H9 (cell line): ENCODE measurements around the gene CDK11A. TPM values are rescaled to one million over a fixed set of nuclear protein-coding genes. Genes with fewer than 3 reads are reported as not detected.

ENCODE experiments used
- DNase-seq: peaks from one replicate; pipeline ENCODE4 v3.0.0-alpha.2; 2017
- H2AFZ ChIP-seq: one replicate; pipeline ENCODE4 v1.6.1; 2013; ENCODE audit warnings: mild to moderate bottlenecking, low read length, control low read depth, moderate library complexity
- H2AK5ac ChIP-seq: 2 replicates; pipeline ENCODE4 v1.6.1; 2013; ENCODE audit warnings: low read length, control low read depth, mixed read lengths; ENCODE audit not compliant: insufficient read length
- H2BK120ac ChIP-seq: one replicate; pipeline ENCODE4 v1.6.1; 2013; ENCODE audit warnings: low read depth, mild to moderate bottlenecking, low read length, control low read depth, inconsistent platforms; ENCODE audit not compliant: poor library complexity, severe bottlenecking
- H2BK12ac ChIP-seq: 2 replicates; pipeline ENCODE4 v1.6.1; 2013; ENCODE audit warnings: low read length, control low read depth, mixed read lengths, low read depth; ENCODE audit not compliant: insufficient read length
- H2BK15ac ChIP-seq: 2 replicates; pipeline ENCODE4 v1.6.1; 2013; ENCODE audit warnings: low read depth, low read length, control low read depth
- H2BK20ac ChIP-seq: one replicate; pipeline ENCODE4 v1.6.1; 2013; ENCODE audit warnings: low read depth, mild to moderate bottlenecking, low read length, control low read depth, inconsistent platforms; ENCODE audit not compliant: poor library complexity, severe bottlenecking
- H2BK5ac ChIP-seq: 2 replicates; pipeline ENCODE4 v1.6.1; 2013; ENCODE audit warnings: low read length, control low read depth, mixed read lengths; ENCODE audit not compliant: insufficient read length
- H3K14ac ChIP-seq: 2 replicates; pipeline ENCODE4 v1.6.1; 2013; ENCODE audit warnings: low read length, control low read depth; ENCODE audit not compliant: insufficient read depth
- H3K18ac ChIP-seq: 2 replicates; pipeline ENCODE4 v1.6.1; 2013; ENCODE audit warnings: low read depth, mild to moderate bottlenecking, mixed read lengths, low read length, control low read depth; ENCODE audit not compliant: insufficient read length
- H3K23ac ChIP-seq: 2 replicates; pipeline ENCODE4 v1.6.1; 2013; ENCODE audit warnings: low read length, control low read depth, mixed read lengths, low read depth; ENCODE audit not compliant: insufficient read length
- H3K23me2 ChIP-seq: 2 replicates; pipeline ENCODE4 v1.6.1; 2013; ENCODE audit warnings: low read depth, mild to moderate bottlenecking, mixed read lengths, low read length, control low read depth; ENCODE audit not compliant: insufficient read length, poor library complexity, severe bottlenecking
- H3K27ac ChIP-seq: 2 replicates; pipeline ENCODE4 v1.5.1; 2013; ENCODE audit warnings: low read length, control low read depth, mixed read lengths, low read depth; ENCODE audit not compliant: insufficient read length
- H3K27me3 ChIP-seq: 2 replicates; pipeline ENCODE4 v1.6.1; 2013; ENCODE audit warnings: low read length, control low read depth, inconsistent platforms; ENCODE audit not compliant: insufficient read depth
- H3K4ac ChIP-seq: 2 replicates; pipeline ENCODE4 v1.6.1; 2013; ENCODE audit warnings: low read depth, mild to moderate bottlenecking, control low read depth, inconsistent platforms, low read length, moderate library complexity
- H3K4me1 ChIP-seq: 2 replicates; pipeline ENCODE4 v1.6.1; 2013; ENCODE audit warnings: low read length, control low read depth, inconsistent platforms; ENCODE audit not compliant: insufficient read depth
- H3K4me2 ChIP-seq: 2 replicates; pipeline ENCODE4 v1.6.1; 2013; ENCODE audit warnings: low read length, control low read depth, mixed read lengths; ENCODE audit not compliant: insufficient read length, insufficient read depth
- H3K56ac ChIP-seq: 2 replicates; pipeline ENCODE4 v1.6.1; 2013; ENCODE audit warnings: low read depth, mild to moderate bottlenecking, mixed read lengths, low read length, control low read depth; ENCODE audit not compliant: insufficient read length
- H3K79me1 ChIP-seq: 2 replicates; pipeline ENCODE4 v1.6.1; 2013; ENCODE audit warnings: low read depth, mild to moderate bottlenecking, moderate library complexity, low read length, control low read depth, inconsistent platforms; ENCODE audit not compliant: insufficient read depth, poor library complexity, severe bottlenecking
- H3K79me2 ChIP-seq: 2 replicates; pipeline ENCODE4 v1.6.1; 2013; ENCODE audit warnings: low read length, control low read depth, inconsistent platforms; ENCODE audit not compliant: insufficient read depth
- H3K9ac ChIP-seq: 2 replicates; pipeline ENCODE4 v1.6.1; 2013; ENCODE audit warnings: low read length, control low read depth, mixed read lengths; ENCODE audit not compliant: insufficient read length; ENCODE audit errors: extremely low read depth
- H3K9me3 ChIP-seq: one replicate; pipeline ENCODE4 v1.6.1; 2013; ENCODE audit warnings: low read depth, low read length, inconsistent platforms; ENCODE audit not compliant: control insufficient read depth
- H3T11ph ChIP-seq: one replicate; pipeline ENCODE4 v1.6.1; 2013; ENCODE audit warnings: mild to moderate bottlenecking, low read length, control low read depth, inconsistent platforms
- H4K20me1 ChIP-seq: one replicate; pipeline ENCODE4 v1.6.1; 2013; ENCODE audit not compliant: control insufficient read depth, insufficient read length, insufficient read depth
- H4K5ac ChIP-seq: 2 replicates; pipeline ENCODE4 v1.6.1; 2013; ENCODE audit warnings: low read depth, mild to moderate bottlenecking, mixed read lengths, low read length, control low read depth; ENCODE audit not compliant: insufficient read length
- H4K8ac ChIP-seq: replicated peaks from 2 replicates; pipeline ENCODE4 v1.6.1; 2013; ENCODE audit warnings: low read length, control low read depth, mixed read lengths, low read depth; ENCODE audit not compliant: insufficient read length
- H4K91ac ChIP-seq: 2 replicates; pipeline ENCODE4 v1.6.1; 2013; ENCODE audit warnings: low read depth, mild to moderate bottlenecking, moderate library complexity, mixed read lengths, low read length, control low read depth; ENCODE audit not compliant: insufficient read length
- H3K27ac Mint-ChIP-seq, 3 experiments: 2 replicates in 2 of 3; 3 replicates in 1 of 3; pipeline ENCODE4 v1.8.0; 2020 to 2021; ENCODE audit warnings: mixed read lengths in 3 of 3, mild to moderate bottlenecking in 1 of 3, moderate library complexity in 1 of 3
- H3K27me3 Mint-ChIP-seq: 2 replicates; pipeline ENCODE4 v1.8.0; 2021; ENCODE audit warnings: low read depth, mild to moderate bottlenecking, moderate library complexity, mixed read lengths
- H3K36me3 Mint-ChIP-seq, 3 experiments: 2 replicates in 2 of 3; 3 replicates in 1 of 3; pipeline ENCODE4 v1.8.0; 2020 to 2021; ENCODE audit warnings: low read depth in 3 of 3, mixed read lengths in 3 of 3; ENCODE audit not compliant: insufficient read depth in 1 of 3
- H3K4me1 Mint-ChIP-seq, 2 experiments: 2 replicates each; pipeline ENCODE4 v1.8.0; 2020; ENCODE audit warnings: mixed read lengths in 2 of 2
- H3K4me3 Mint-ChIP-seq, 2 experiments: 2 replicates in 1 of 2; 3 replicates in 1 of 2; pipeline ENCODE4 v1.8.0; 2020 to 2021; ENCODE audit warnings: mild to moderate bottlenecking in 2 of 2, mixed read lengths in 2 of 2, moderate library complexity in 1 of 2
- H3K9me3 Mint-ChIP-seq, 2 experiments: 2 replicates in 1 of 2; 3 replicates in 1 of 2; pipeline ENCODE4 v1.8.0; 2020; ENCODE audit warnings: mild to moderate bottlenecking in 2 of 2, mixed read lengths in 2 of 2, moderate library complexity in 1 of 2
- CTCF ChIP-seq: fragments of 200-600 bp; sonication (generic); conservative IDR thresholded peaks from 3 replicates; pipeline ENCODE4 v1.8.0; 2021; ENCODE audit warnings: antibody characterized with exemption, mild to moderate bottlenecking
- WGBS: extraction: QIAGEN DNeasy Blood & Tissue Kit; methylation state at CpG from one replicate; pipeline ENCODE4 v1.1.7; 2013; ENCODE audit warnings: missing lambda C conversion rate, low lambda C conversion rate, mixed read lengths; ENCODE audit not compliant: insufficient read length; ENCODE audit errors: extremely low coverage; 5-methylcytosine and 5-hydroxymethylcytosine counted together
- total RNA-seq: library from RNA; stranded (reverse); gene quantifications from 2 replicates; pipeline ENCODE4 v1.2.1, GENCODE V29; 2021

CDK11A gene
- total RNA-seq, 1 experiment from 2014 or later = 49.5 TPM

- peak overlapping the region in 2 of 3 experiments; percentile 67 to 70; a peak in 3 of 7 replicates for H3K27ac Mint-ChIP-seq
- no peak for DNase-seq
- Histone ChIP-seq H2AK5ac (no peak overlapping the region), H3T11ph (no peak overlapping the region), H3K56ac (no peak overlapping the region), H3K23ac (no peak overlapping the region), H4K91ac (no peak overlapping the region), H2BK5ac (no peak overlapping the region), H3K14ac (no peak overlapping the region), H4K20me1 (no peaks in the 10 kb centered on the region), H3K9ac (no peak overlapping the region), H3K4me1 (no peaks in the 10 kb centered on the region), H2BK12ac (no peak overlapping the region), H3K18ac (no peak overlapping the region), H2AFZ (no peak overlapping the region), H2BK120ac (no peak overlapping the region), H3K9me3 (no peaks in the 10 kb centered on the region), H3K79me1 (no peaks in the 10 kb centered on the region), H2BK20ac (no peak overlapping the region), H3K27me3 (no peaks in the 10 kb centered on the region), H3K4ac (no peak overlapping the region), H4K5ac (no peak overlapping the region), H3K27ac (no peak overlapping the region), H3K79me2 (no peaks in the 10 kb centered on the region), H3K23me2 (no peaks in the 10 kb centered on the region), H2BK15ac (no peak overlapping the region), H3K4me2 (no peak overlapping the region), H4K8ac (no peak overlapping the region)
- H3K4me3 Mint-ChIP-seq = no peak overlapping the region; a peak in 1 of 5 replicates
- no peaks in the 10 kb centered on the region for H3K27me3 Mint-ChIP-seq
- H3K36me3 Mint-ChIP-seq = peaks cover 21 to 46% (median 42%) of the 10 kb centered on the region in 3 experiments; a peak in 6 of 7 replicates
- H3K9me3 Mint-ChIP-seq = no peaks in the 10 kb centered on the region; a peak in 1 of 5 replicates
- H3K4me1 Mint-ChIP-seq = peaks cover 4% of the 10 kb centered on the region in 2 experiments; a peak in 3 of 4 replicates
- TF ChIP-seq CTCF = no peak
- no CpG with 5 or more reads among the region's 37 CpGs for WGBS
Observed at GRCh38 chr1:1752636-1753606, 28.8 kb upstream of the CDK11A start.
